Activated T-helper 17 cell treated with anti-CD3 and anti-CD28 coated beads, Interleukin-2, amount 50 U/mL, for 72 hours (primary cell): ENCODE data around the gene PAX5. TPM values are rescaled to one million over a fixed set of nuclear protein-coding genes. Genes with fewer than 3 reads are reported as not detected.

Experiments used
- ATAC-seq: fragments of 150-1000 bp; cut with Tn5 transposase; replicated peaks from 2 replicates; pipeline ENCODE4 v1.10.0; 2021; ENCODE audit warnings: mild to moderate bottlenecking, moderate library complexity
- H3K27ac Mint-ChIP-seq: one replicate; pipeline ENCODE4 v1.8.0; 2022; ENCODE audit warnings: mixed read lengths
- H3K27me3 Mint-ChIP-seq: one replicate; pipeline ENCODE4 v1.8.0; 2022; ENCODE audit warnings: mixed read lengths
- H3K36me3 Mint-ChIP-seq: one replicate; pipeline ENCODE4 v1.8.0; 2022; ENCODE audit warnings: low read depth, mild to moderate bottlenecking, mixed read lengths
- H3K4me1 Mint-ChIP-seq: one replicate; pipeline ENCODE4 v1.8.0; 2022; ENCODE audit warnings: mixed read lengths
- H3K4me3 Mint-ChIP-seq: one replicate; pipeline ENCODE4 v1.8.0; 2022; ENCODE audit warnings: mild to moderate bottlenecking, mixed read lengths
- H3K9me3 Mint-ChIP-seq: one replicate; pipeline ENCODE4 v1.8.0; 2022; ENCODE audit warnings: mixed read lengths
- total RNA-seq, 2 donors: library from RNA; stranded (reverse); gene quantifications; one replicate each; pipeline ENCODE4 v1.2.3, GENCODE V29; 2022

The PAX5 gene
- total RNA-seq, 2 donors from 2014 or later: 0.30 to 0.66 TPM

DNA sequence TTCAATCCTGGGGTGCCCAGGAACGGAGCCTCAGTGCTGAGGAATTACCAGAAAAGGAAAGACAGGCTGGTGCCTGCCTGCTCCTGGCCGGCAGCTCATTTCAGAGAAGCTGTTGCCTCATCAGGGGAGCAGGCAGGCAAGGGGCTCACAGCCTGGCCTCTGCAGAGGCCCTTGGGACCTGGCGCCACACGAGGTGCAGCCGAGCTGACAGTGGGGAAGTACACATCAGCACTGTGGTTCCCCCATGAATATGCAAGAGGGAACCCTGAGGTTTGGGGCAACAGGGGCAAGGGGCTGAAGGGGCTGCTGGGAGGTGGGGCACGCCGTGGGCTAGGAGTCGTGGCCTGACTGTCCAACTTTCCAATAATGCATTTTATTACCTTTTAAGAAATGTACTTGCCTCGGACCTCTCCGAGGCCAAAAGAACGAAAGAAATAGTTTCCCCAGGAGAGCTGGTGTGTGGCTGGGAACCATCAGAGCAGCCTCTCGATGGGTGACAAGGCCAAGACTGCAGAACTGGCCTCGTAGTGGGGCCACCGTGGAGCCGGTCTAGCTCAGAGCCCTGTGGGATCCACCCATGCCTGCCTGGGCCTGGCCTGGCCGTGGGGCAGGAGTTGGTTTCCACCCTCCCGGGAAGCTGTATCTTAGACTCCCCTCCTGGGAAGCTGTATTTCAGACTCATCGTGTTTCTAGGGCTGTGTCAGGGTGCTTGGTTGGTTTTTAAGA lies 198.6 kb downstream of the PAX5 start:
- no peaks in the 10 kb centered on the region for H3K36me3 Mint-ChIP-seq
- H3K9me3 Mint-ChIP-seq: no peaks in the 10 kb centered on the region
- no peak for ATAC-seq
- no peak overlapping the region for H3K4me3 Mint-ChIP-seq
- H3K4me1 Mint-ChIP-seq: no peaks in the 10 kb centered on the region
- peaks cover 12% of the 10 kb centered on the region for H3K27me3 Mint-ChIP-seq
- no peak overlapping the region for H3K27ac Mint-ChIP-seq

DNA sequence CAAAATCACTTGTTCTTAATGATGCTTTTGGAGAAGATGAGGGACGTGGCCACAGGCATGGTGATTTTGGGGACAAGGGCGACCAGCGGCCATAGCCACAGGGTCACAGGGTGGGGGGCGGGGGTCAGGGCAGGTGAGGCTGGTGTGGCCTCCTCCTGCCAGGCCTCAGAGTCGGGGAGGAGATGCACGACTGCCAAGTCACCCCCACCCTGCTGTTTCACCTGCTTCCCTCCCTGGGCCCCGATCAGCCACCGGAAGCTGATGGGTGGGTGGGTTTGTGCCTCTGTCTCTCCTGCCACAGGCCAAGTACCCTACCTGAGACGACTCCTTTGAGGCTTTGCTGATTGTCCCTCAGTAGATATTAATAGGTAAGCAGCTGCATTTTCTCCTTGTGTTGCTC lies 199.3 kb downstream of the PAX5 start:
- Mint-ChIP-seq H3K4me1 (no peaks in the 10 kb centered on the region), H3K4me3 (no peak overlapping the region), H3K27me3 (peaks cover 9% of the 10 kb centered on the region), H3K9me3 (no peaks in the 10 kb centered on the region), H3K36me3 (no peaks in the 10 kb centered on the region), H3K27ac (no peak overlapping the region)
- no peak for ATAC-seq

DNA sequence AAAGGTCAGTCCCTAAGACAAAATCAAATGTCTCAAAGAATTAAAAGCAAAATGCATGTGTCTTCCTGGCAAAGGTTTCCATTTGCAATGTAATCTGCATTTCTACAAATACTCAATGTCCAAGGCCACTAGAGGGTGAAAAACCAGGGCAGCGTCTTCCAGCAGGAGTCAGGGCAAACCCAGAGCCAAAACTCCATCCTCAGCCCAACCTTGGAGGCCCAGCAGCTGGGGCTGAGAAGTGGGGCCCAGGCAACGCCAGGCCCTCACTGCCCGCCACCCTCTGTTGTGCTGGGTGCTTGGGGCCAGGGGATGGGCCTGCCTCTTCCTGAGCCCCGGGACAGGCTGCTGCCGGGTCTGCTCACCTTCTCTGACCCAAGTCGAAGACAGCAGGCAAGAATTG lies 200.1 kb downstream of the PAX5 start:
- peaks cover 5% of the 10 kb centered on the region for H3K27me3 Mint-ChIP-seq
- no peaks in the 10 kb centered on the region for H3K36me3 Mint-ChIP-seq
- no peaks in the 10 kb centered on the region for H3K9me3 Mint-ChIP-seq
- H3K27ac Mint-ChIP-seq: no peak overlapping the region
- H3K4me3 Mint-ChIP-seq: no peak overlapping the region
- no peak for ATAC-seq
- H3K4me1 Mint-ChIP-seq: no peaks in the 10 kb centered on the region

DNA sequence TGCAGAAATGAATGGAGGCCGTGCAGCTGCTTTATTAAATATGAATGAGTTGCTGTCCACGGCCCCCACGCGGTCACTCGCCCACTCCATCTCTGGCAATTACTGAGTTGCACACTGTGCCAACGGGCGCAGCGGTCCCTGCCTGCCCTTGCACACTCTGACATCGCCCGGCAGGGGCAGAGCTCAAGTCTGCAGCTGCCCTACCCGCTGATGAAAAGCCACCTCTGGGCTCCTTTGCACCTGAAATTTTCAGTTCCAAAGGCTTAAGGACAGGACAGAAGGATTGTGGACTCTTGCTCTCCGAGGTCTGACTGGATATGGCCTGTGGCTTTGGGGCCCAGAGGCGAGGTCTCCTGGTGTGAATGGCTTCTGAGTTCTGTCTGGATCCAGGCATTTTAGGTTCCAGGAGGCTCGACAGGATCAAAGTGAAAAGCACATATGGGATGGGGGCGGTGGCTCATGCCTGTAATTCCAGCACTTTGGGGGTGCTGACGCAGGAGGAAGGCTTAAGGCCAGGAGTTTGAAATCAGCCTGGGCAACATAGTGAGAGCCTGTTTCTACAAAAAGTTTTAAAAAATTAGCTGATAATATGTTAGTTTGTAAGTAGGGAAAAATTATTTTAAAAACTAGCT lies 201.8 kb downstream of the PAX5 start:
- no peaks in the 10 kb centered on the region for H3K4me1 Mint-ChIP-seq
- H3K9me3 Mint-ChIP-seq: no peaks in the 10 kb centered on the region
- H3K4me3 Mint-ChIP-seq: no peak overlapping the region
- no peaks in the 10 kb centered on the region for H3K36me3 Mint-ChIP-seq
- peaks cover 11% of the 10 kb centered on the region for H3K27me3 Mint-ChIP-seq
- no peak overlapping the region for H3K27ac Mint-ChIP-seq
- no peak for ATAC-seq

DNA sequence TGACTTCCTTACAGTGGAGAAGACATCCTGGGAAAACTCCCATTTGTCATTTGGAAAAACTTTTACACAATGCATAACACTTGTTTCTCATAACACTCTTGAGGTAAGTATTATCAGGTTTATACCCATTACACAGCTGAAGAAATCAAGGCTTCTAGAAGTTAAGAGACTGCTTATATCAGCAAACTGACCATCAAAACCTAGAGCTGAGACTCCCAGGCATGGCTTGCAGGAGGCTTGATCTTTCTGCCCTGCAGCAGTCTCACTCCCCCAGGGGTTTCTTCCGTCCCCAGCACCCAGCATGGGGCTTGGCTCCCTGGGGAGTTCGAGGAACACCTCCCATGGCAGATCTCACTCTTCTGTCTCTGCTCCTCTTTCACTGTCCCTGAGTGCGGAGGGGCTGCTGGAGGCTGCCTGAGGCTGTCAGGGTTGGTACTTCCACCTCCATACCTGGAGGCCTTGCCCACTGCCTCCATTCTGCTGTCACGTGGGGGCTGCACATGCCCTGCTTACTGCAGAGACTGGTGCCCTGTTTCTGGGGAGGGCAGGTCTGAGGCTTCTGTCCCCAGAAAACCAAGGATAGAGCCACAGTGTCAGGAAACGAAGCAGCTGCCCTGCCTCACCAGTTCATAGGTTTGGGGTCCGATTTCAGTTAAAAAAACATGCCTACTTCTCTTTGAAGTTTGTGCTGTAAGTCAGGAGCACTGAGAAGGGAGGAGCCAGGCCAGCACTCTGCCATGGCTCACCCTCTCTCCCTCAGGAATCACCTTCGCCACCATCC lies 202.5 kb downstream of the PAX5 start:
- Mint-ChIP-seq H3K27me3 (peaks cover 12% of the 10 kb centered on the region), H3K9me3 (no peaks in the 10 kb centered on the region), H3K4me1 (no peaks in the 10 kb centered on the region), H3K27ac (no peak overlapping the region), H3K36me3 (no peaks in the 10 kb centered on the region), H3K4me3 (no peak overlapping the region)
- ATAC-seq: no peak

DNA sequence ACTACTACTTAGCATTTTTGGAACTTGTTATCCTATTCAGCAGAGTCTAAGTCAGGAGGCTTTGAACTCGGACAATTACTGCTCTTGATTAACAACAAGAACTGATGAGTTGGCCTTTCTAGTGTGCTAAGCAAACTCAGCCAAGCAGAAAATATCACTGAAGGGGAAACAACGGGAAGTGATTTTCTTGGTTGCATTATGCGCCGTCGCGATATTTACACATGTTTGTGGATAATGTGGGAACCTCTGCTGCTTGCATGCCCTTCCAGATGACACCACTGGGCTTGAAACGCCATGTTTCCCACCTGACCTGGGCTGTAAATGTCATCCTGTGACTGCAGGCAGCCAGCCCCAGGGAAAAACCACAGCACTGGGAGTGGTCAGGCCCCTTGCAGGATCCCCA lies 205.5 kb downstream of the PAX5 start:
- ATAC-seq: no peak
- Mint-ChIP-seq H3K36me3 (no peaks in the 10 kb centered on the region), H3K9me3 (no peaks in the 10 kb centered on the region), H3K27ac (no peak overlapping the region), H3K27me3 (peaks cover 16% of the 10 kb centered on the region), H3K4me1 (no peaks in the 10 kb centered on the region), H3K4me3 (no peak overlapping the region)

DNA sequence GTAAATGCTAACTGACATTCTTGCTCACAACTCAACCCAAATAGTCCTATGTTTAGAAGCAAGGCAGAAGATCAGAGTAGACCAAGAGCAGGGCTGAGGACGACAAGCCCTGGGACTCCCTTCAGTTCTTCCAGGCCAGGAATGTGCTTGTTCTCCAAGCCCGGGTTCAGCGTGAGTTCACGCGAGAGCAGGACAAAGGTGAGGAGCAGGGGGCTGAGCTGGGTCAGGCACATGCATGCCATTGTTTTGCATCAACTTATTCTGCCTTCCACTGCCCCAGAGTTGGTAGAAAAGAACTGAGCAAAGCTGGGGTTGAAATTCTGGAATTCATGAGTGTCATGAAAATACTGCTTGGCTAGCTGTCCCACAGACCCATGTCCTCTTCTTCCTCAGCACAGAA lies 206.5 kb downstream of the PAX5 start:
- no peak for ATAC-seq
- H3K27ac Mint-ChIP-seq: no peak overlapping the region
- H3K27me3 Mint-ChIP-seq: peaks cover 16% of the 10 kb centered on the region
- no peaks in the 10 kb centered on the region for H3K36me3 Mint-ChIP-seq
- no peaks in the 10 kb centered on the region for H3K4me1 Mint-ChIP-seq
- H3K4me3 Mint-ChIP-seq: no peak overlapping the region
- no peaks in the 10 kb centered on the region for H3K9me3 Mint-ChIP-seq

DNA sequence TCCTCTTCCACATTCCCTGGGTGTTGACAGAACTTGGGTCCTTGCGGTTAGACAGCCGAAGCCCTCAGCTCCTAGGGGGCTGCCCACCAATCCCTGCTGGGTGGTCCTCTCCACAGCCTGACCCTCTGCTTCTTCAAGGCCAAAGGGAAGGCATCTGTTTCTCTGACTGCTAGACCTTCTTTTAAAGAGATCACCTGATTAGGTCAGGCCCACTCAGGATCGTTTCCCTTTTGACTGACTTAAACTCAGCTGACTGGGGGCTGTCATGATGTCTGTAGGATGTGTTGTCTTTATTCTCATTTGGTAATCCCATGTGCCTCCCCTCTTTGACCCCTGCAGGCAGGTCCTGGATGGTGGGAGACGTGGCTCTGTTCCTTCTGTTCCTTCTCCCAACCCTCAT lies 207.5 kb downstream of the PAX5 start:
- Mint-ChIP-seq H3K36me3 (no peaks in the 10 kb centered on the region), H3K4me1 (no peaks in the 10 kb centered on the region), H3K4me3 (no peak overlapping the region), H3K27ac (no peak overlapping the region), H3K9me3 (no peaks in the 10 kb centered on the region), H3K27me3 (peaks cover 16% of the 10 kb centered on the region)
- no peak for ATAC-seq

DNA sequence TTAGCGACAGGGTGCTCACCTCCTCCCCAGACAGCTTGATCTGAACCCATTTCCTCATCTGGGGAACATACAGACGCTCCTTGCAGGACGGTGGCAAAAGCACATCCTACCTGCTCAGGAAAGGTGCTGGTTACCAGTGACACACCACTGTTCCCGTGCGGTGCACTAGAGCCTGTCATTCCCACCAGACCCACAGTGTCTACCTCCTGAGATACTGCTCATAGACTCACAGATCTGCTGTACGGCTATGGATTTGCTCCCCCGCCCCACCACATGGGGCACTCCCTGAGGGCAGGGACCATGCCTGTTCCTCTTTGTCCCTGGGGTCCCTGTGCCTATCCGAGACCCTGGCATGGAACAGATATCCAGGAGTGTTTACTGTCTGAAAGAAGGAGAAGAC lies 208.9 kb downstream of the PAX5 start:
- Mint-ChIP-seq H3K4me3 (no peak overlapping the region), H3K27ac (no peak overlapping the region), H3K27me3 (peaks cover 12% of the 10 kb centered on the region), H3K4me1 (peaks cover 2% of the 10 kb centered on the region), H3K9me3 (no peaks in the 10 kb centered on the region), H3K36me3 (no peaks in the 10 kb centered on the region)
- no peak for ATAC-seq

DNA sequence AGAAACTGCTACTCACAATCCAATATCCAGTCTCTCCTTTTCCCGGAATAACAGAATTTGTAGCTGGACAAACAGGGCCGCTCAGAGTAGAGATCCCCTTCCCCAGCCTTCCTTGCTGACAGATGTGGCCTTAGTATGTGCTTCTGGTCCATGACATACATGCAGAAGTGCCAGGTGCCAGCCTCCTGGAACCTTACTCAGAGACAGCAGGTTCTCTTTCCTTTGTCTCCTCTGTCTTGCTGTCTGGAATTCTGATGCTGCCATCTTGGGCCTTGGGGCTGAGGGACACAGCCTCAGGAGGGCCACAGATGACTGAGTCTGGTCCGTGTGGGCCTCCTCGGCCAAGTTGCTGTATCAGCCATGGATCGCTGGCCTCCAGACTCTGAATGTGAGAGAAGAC lies 210.1 kb downstream of the PAX5 start:
- Mint-ChIP-seq H3K36me3 (no peaks in the 10 kb centered on the region), H3K9me3 (no peaks in the 10 kb centered on the region)

DNA sequence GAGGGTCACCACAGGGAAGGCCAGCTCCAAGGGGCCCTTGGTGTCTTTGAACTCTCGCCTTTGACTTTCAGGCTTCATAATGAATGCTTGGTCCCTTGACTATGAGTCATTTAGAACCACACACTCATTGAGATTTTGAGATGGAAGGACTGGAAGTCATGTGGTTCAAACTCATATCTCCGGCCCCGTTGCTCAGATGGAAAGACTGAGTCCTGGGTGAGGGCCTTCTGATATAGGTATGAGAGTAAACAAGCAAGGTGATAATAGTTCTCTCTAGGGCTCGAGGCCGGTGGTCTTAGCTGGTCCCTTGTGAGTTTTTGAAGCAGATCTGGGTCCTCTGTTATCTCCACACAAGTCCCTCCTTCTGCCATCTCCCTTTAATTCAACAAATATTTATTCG lies 210.6 kb downstream of the PAX5 start:
- ATAC-seq: peak; percentile 74
- Mint-ChIP-seq H3K4me1 (peaks cover 9% of the 10 kb centered on the region), H3K4me3 (no peak overlapping the region), H3K27me3 (peaks cover 26% of the 10 kb centered on the region), H3K27ac (no peak overlapping the region), H3K9me3 (no peaks in the 10 kb centered on the region), H3K36me3 (no peaks in the 10 kb centered on the region)

More for the DNA sequence above, 210.1 kb downstream of the PAX5 start:
- Mint-ChIP-seq H3K27ac (no peak overlapping the region), H3K27me3 (peaks cover 21% of the 10 kb centered on the region), H3K4me1 (peaks cover 4% of the 10 kb centered on the region), H3K4me3 (no peak overlapping the region)
- ATAC-seq: no peak

DNA sequence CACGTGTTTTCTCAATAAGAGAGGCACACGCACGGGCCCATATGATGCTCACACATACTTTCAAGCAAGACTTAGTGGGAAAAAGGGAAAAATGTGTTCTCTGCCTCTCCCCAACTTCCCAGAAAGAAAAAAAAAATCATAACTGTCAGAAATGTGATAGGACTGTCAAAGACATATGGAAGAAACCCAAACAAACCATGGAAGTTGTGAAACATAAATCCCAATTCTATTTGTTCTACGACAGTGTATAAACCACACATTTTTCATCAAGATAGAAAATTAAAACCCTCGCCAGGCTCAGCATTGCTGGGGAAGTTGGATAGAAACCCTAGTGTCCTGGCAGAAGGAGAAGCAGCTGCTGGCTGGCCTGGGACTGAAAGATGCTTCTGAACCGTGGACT lies 211.9 kb downstream of the PAX5 start:
- Mint-ChIP-seq H3K4me1 (peaks cover 9% of the 10 kb centered on the region), H3K36me3 (no peaks in the 10 kb centered on the region), H3K27me3 (peaks cover 26% of the 10 kb centered on the region), H3K4me3 (no peak overlapping the region), H3K27ac (no peak overlapping the region), H3K9me3 (no peaks in the 10 kb centered on the region)
- ATAC-seq: no peak

DNA sequence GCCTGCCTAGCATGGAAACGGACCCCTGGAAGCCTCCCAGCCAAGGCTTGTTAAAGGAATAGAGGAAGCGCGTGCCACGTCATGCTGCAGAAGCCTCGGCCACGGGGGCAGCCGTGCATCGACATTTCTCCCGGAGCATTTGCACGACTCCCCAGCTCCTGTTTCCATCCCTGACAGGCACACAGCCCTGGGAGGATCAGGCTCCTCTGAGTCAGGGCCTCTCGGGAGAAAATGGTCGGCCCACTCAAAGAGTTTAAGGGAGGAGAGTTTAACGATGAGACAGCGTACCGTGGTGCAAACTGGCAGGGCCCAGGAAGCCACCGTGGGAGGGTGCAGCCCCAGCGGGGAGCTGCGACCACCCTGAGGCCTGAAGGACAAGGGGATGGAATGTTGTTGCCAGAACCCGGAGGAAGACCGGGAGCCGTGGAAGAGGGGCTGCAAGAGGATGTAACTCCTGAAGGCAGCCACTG lies 213.6 kb downstream of the PAX5 start:
- no peaks in the 10 kb centered on the region for H3K36me3 Mint-ChIP-seq
- peaks cover 9% of the 10 kb centered on the region for H3K4me1 Mint-ChIP-seq
- H3K4me3 Mint-ChIP-seq: no peak overlapping the region
- H3K9me3 Mint-ChIP-seq: no peaks in the 10 kb centered on the region
- H3K27ac Mint-ChIP-seq: no peak overlapping the region
- peaks cover 31% of the 10 kb centered on the region for H3K27me3 Mint-ChIP-seq
- ATAC-seq: no peak

DNA sequence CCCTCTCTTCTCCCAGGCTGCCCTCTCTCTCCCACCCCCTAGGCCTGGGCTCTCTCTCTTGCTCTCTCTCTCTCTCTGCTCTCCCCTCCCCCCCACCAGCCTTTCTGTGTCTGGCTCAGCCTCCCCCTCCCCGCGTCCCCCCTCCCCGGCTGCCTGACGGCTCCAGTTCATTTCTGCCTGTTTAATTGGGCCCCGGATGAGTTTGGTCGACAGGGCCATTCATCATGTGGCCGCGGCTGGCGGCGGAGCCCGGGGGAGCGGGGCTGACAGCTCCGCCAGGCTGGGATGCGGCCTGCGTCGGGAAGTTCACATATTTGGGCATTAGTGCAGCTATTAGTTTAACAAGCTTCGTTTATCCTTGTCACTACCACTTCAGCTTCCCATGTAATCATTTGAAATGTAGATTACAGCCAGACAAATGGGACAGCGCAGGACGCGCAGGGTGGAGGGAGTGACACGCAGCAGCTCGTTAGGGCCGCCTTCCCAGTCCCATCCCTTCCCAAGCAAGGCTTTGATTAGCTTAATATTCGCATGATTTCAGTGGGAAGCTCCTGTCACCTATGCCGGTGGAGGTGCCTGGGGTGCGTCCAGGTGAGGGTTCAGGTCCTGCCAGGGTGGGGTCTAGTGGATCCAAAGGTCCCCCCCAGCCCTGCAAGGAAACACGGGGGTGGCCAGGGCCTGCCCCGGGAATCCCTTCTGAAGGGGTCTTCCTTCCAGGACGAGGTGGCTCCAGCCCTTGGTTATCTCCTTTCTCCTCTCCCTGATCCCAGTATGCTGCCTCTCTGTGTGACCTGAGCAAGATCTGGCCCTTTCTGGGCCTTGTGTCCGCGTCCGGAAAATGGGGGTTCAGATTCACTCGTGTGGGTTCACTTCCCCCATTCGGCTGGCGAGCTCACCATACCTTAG lies 214.8 kb downstream of the PAX5 start:
- no peaks in the 10 kb centered on the region for H3K9me3 Mint-ChIP-seq
- no peak overlapping the region for H3K27ac Mint-ChIP-seq
- H3K4me3 Mint-ChIP-seq: no peak overlapping the region
- ATAC-seq: no peak
- H3K27me3 Mint-ChIP-seq: peaks cover 27% of the 10 kb centered on the region
- peaks cover 9% of the 10 kb centered on the region for H3K4me1 Mint-ChIP-seq
- no peaks in the 10 kb centered on the region for H3K36me3 Mint-ChIP-seq
